ENCODE results near the gene ZBTB7C. TPM values are rescaled to one million over a fixed set of nuclear protein-coding genes. Genes with fewer than 3 reads are reported as not detected.

ZBTB7C gene
- total RNA-seq, 1 donor from 2014 or later = 2.7 TPM

DNA sequence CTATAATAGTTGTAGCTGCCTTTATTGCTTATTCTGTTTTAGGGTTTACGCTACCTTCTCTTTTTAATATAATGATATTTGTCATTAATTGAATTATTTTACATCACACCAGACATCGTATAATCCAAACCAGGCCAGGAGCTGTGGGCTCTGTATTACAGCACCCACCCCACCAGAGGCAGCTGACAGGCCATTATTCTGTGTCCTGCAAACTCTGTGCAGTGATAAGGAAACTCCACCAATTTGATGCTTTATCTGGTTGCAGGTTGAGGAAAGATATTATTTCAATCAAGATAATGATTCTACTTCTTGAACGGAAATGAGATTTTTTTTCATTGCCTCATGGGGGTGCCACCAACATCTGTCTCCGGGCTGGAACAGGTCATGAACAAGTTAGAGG is 227.3 kb downstream of the ZBTB7C start:
- no peaks in the 10 kb centered on the region for H3K36me3 ChIP-seq
- TF ChIP-seq, protein P1, sequence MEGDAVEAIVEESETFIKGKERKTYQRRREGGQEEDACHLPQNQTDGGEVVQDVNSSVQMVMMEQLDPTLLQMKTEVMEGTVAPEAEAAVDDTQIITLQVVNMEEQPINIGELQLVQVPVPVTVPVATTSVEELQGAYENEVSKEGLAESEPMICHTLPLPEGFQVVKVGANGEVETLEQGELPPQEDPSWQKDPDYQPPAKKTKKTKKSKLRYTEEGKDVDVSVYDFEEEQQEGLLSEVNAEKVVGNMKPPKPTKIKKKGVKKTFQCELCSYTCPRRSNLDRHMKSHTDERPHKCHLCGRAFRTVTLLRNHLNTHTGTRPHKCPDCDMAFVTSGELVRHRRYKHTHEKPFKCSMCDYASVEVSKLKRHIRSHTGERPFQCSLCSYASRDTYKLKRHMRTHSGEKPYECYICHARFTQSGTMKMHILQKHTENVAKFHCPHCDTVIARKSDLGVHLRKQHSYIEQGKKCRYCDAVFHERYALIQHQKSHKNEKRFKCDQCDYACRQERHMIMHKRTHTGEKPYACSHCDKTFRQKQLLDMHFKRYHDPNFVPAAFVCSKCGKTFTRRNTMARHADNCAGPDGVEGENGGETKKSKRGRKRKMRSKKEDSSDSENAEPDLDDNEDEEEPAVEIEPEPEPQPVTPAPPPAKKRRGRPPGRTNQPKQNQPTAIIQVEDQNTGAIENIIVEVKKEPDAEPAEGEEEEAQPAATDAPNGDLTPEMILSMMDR (IDR thresholded peaks at IDR 0.05; ENCODE audit: borderline replicate concordance) = no peak
- peaks cover 7% of the 10 kb centered on the region for H3K4me1 ChIP-seq
- intact Hi-C loops (cut with micrococcal nuclease) = no loop called here
- H3K27me3 ChIP-seq (ENCODE audit: low read depth) = no peaks in the 10 kb centered on the region
- no peak overlapping the region for H3K27ac ChIP-seq (replicated peaks)
- no peak for DNase-seq
- H3K9me3 ChIP-seq (replicated peaks) = no peaks in the 10 kb centered on the region
- no peak overlapping the region for H3K4me3 ChIP-seq

DNA sequence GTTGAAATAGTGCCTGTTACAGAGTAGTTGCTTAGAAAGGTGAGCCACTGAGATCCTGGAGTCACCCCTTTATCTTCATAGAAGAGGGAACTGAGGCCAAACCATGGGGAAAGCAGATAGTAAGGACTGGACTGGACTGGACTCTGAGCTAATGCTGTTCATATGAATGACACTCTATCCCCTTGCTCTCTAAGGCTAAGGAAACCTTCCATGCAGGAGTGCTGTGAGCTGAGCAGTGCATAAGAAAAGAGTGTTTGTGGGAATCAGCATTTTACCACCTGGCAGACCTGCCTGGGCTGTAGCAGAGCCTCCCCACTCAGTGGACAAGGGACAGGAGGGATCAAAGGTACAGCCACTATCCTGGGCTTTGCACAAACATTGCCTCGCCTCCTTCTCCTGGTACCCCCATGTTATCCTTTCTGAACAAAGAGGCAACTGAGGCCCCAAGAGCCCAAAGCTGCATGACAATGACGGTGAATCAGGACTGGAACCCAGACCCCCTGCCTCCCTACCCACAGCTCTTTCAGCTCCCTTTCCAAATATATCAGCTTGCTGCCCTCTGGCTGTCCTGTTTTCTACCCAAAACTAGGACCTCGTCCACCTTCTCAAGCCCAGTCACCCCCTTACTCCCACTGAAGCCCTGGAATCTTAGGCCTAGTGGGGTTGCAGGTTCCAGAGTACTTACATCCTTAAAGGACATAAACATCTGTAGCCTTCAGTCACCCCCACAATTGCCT is 227.9 kb downstream of the ZBTB7C start:
- no peaks in the 10 kb centered on the region for H3K9me3 ChIP-seq (replicated peaks)
- DNase-seq = no peak
- no peaks in the 10 kb centered on the region for H3K27me3 ChIP-seq (ENCODE audit: low read depth)
- H3K4me3 ChIP-seq = no peak overlapping the region
- H3K4me1 ChIP-seq = peaks cover 4% of the 10 kb centered on the region
- intact Hi-C loops (cut with micrococcal nuclease) = no loop called here
- H3K36me3 ChIP-seq = no peaks in the 10 kb centered on the region
- no peak overlapping the region for H3K27ac ChIP-seq (replicated peaks)
- TF ChIP-seq, protein P1 (IDR thresholded peaks at IDR 0.05; ENCODE audit: borderline replicate concordance) = no peak

DNA sequence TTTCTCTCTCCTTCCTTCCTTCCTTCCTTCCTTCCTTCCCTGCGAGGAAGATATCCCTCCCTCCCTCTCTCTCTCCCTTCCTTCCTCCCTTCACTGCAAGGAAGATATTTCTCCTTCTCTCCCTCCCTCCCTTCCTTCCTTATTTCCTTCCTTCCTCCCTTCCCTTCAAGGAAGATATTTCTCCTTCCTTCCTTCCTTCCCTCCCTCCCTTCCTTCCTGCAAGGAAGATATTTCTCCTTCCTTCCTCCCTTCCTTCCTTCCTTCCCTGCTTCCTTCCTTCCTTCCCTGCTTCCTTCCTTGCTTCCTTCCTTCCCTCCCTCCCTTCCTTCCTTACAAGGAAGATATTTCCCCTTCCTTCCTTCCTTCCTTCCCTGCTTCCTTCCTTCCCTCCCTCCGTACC is 229.5 kb downstream of the ZBTB7C start:
- Histone ChIP-seq H3K4me3 (no peak overlapping the region), H3K27ac (replicated peaks) (no peak overlapping the region), H3K9me3 (replicated peaks) (no peaks in the 10 kb centered on the region), H3K36me3 (no peaks in the 10 kb centered on the region), H3K27me3 (ENCODE audit: low read depth) (no peaks in the 10 kb centered on the region), H3K4me1 (no peaks in the 10 kb centered on the region)
- DNase-seq = no peak
- TF ChIP-seq, protein P1 (IDR thresholded peaks at IDR 0.05; ENCODE audit: borderline replicate concordance) = no peak
- intact Hi-C loops (cut with micrococcal nuclease) = no loop called here

DNA sequence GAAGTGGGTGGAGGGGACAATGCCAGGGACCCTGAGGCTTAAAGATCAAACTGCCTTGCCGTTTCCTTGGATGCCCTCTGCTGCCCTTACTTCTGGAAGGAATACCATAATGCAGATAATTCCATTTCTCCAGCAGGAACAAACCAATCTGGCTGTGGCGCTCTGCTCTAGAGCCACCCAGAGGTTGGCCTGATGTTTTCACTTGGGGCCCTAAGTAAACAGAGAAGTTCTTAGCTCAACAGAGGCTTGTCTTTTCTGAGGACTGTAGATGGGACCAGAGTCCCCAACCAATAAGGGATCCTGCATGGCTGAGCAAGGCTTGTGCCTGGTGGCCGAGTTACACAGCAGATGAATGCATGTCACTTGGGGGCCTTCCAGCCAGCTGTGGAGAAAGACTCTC is 230.2 kb downstream of the ZBTB7C start:
- H3K27me3 ChIP-seq (ENCODE audit: low read depth) = no peaks in the 10 kb centered on the region
- intact Hi-C loops (cut with micrococcal nuclease) = no loop called here
- H3K4me3 ChIP-seq = no peak overlapping the region
- TF ChIP-seq, protein P1 (IDR thresholded peaks at IDR 0.05; ENCODE audit: borderline replicate concordance) = no peak
- H3K36me3 ChIP-seq = no peaks in the 10 kb centered on the region
- H3K9me3 ChIP-seq (replicated peaks) = no peaks in the 10 kb centered on the region
- no peaks in the 10 kb centered on the region for H3K4me1 ChIP-seq
- H3K27ac ChIP-seq (replicated peaks) = no peak overlapping the region
- no peak for DNase-seq

DNA sequence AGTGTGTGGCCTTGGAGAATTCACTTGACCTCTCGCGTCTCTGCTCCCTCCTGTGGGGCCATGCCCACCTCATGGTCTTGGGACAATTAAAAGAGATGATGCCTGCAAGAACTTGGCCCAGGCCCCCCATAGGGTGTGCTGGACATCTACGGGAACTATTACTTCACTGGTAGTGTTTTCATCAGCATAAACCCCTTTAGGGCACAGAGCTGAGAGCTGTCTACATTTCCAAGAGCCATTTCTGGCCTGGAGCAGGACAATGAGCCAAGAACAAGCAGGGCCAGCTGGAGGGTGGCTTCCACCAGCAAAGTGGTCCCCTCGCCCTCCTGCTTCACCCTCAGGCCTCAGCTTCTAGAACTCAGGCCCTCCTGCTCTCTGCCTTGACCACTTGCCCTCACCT is 232.3 kb downstream of the ZBTB7C start:
- H3K9me3 ChIP-seq (replicated peaks) = no peaks in the 10 kb centered on the region
- no peak for DNase-seq
- intact Hi-C loops (cut with micrococcal nuclease) = no loop called here
- H3K36me3 ChIP-seq = no peaks in the 10 kb centered on the region
- H3K27me3 ChIP-seq (ENCODE audit: low read depth) = no peaks in the 10 kb centered on the region
- no peak overlapping the region for H3K27ac ChIP-seq (replicated peaks)
- TF ChIP-seq, protein P1 (IDR thresholded peaks at IDR 0.05; ENCODE audit: borderline replicate concordance) = no peak
- H3K4me1 ChIP-seq = no peaks in the 10 kb centered on the region
- H3K4me3 ChIP-seq = no peak overlapping the region

Measured in left ventricle myocardium inferior (tissue), 1 donor.